OCI-LY7 (cell line): ENCODE results near the gene FABP6.

Experiments used
- EZH2phosphoT487 ChIP-seq: fragments of 200-600 bp; sonication (generic); IDR thresholded peaks from 2 replicates; pipeline ENCODE4 v1.6.1; 2018; ENCODE audit warnings: low read depth, borderline replicate concordance, mild to moderate bottlenecking, mixed run types, antibody characterized with exemption, low read length, moderate library complexity, mixed read lengths
- TF ChIP-seq, protein P1 (sequence below): fragments of 200-600 bp; sonication (generic); conservative IDR thresholded peaks from 2 replicates; pipeline ENCODE4 v1.5.1; 2014; ENCODE audit warnings: mild to moderate bottlenecking, antibody characterized with exemption, low read length, moderate library complexity, mixed read lengths

DNA sequence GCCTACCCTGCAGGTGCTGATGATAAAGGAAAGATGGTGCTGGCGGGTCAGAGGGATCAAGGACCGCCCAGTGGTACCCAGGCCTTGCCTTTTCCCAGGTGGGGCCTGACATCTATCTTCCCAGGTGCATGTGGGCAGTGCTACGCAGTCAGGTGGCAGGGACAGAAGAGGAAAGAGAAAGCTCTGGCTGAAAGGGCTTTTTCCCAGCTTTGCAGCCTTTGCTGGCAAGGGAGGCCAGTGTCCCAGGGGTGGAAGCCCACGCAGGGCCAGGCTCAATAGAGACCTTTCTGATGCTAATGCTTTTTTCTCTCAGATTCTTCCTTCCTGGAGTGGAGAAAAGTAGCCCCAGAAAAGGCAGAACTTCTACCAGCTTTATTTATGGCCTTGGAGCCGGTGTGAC, 36.7 kb downstream of the FABP6 start:
- TF ChIP-seq, protein P1, sequence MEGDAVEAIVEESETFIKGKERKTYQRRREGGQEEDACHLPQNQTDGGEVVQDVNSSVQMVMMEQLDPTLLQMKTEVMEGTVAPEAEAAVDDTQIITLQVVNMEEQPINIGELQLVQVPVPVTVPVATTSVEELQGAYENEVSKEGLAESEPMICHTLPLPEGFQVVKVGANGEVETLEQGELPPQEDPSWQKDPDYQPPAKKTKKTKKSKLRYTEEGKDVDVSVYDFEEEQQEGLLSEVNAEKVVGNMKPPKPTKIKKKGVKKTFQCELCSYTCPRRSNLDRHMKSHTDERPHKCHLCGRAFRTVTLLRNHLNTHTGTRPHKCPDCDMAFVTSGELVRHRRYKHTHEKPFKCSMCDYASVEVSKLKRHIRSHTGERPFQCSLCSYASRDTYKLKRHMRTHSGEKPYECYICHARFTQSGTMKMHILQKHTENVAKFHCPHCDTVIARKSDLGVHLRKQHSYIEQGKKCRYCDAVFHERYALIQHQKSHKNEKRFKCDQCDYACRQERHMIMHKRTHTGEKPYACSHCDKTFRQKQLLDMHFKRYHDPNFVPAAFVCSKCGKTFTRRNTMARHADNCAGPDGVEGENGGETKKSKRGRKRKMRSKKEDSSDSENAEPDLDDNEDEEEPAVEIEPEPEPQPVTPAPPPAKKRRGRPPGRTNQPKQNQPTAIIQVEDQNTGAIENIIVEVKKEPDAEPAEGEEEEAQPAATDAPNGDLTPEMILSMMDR, result no peak
- TF ChIP-seq EZH2phosphoT487, result no peak
